HepG2 (cell line): ENCODE measurements around the gene LAG3. TPM values are rescaled to one million over a fixed set of nuclear protein-coding genes. Genes with fewer than 3 reads are reported as not detected.

ENCODE experiments used
- ZFP41 ChIP-seq: sonication (generic); formaldehyde crosslinking; IDR thresholded peaks from 2 replicates; pipeline ENCODE4 v1.4.0; 2020; ENCODE audit warnings: mild to moderate bottlenecking, missing genetic modification reagents, borderline replicate concordance
- ZNF75D ChIP-seq: sonication (generic); formaldehyde crosslinking; IDR thresholded peaks from 2 replicates; pipeline ENCODE4 v1.8.1; 2023; ENCODE audit warnings: missing genetic modification reagents, mild to moderate bottlenecking, borderline replicate concordance
- polyA plus RNA-seq, 8 experiments: library from polyadenylated mRNA; depleted of rRNA in 3 of 8; stranded (reverse) in 7 of 8; unstranded in 1 of 8; fragments of >200 nt; fragmentation: Illumina TruSeq in 4 of 8; extraction: Trizol in 4 of 8; gene quantifications; 2 replicates each; pipeline versions ENCODE4 v1.2.1 to v1.2.3, GENCODE V29; 2011 to 2016; ENCODE audit warnings: low read depth in 4 of 8, missing spikeins in 1 of 8, mixed read lengths in 1 of 8; ENCODE audit not compliant: insufficient read depth in 1 of 8
- total RNA-seq, 5 experiments: library from RNA; depleted of rRNA; stranded (reverse); fragments of >200 nt; fragmentation: Illumina TruSeq; extraction: Trizol; gene quantifications; 2 replicates each; pipeline ENCODE4 v1.2.3, GENCODE V29; 2016; ENCODE audit warnings: low read depth in 1 of 5
- TF ChIP-seq, protein P1 (sequence below), 2 experiments: fragments of 450-650 bp in 1 of 2; sonication (generic) in 1 of 2; formaldehyde crosslinking in 1 of 2; IDR thresholded peaks; 2 replicates each; pipeline versions ENCODE4 v1.6.1 to v1.8.0; 2016 to 2022; ENCODE audit warnings: antibody characterized with exemption in 1 of 2, mild to moderate bottlenecking in 1 of 2, missing genetic modification reagents in 1 of 2
- TF ChIP-seq, protein P2 (sequence below): sonication (generic); formaldehyde crosslinking; IDR thresholded peaks from 2 replicates; pipeline ENCODE4 v1.5.1; 2020; ENCODE audit warnings: missing genetic modification reagents, mild to moderate bottlenecking, borderline replicate concordance
- TF ChIP-seq, protein P3 (sequence below): sonication (generic); formaldehyde crosslinking; IDR thresholded peaks from 2 replicates; pipeline ENCODE4 v1.4.0; 2020; ENCODE audit warnings: missing genetic modification reagents
- TF ChIP-seq, protein P4 (sequence below): sonication (generic); formaldehyde crosslinking; IDR thresholded peaks from 2 replicates; pipeline ENCODE4 v1.4.0; 2020; ENCODE audit warnings: low read depth, mild to moderate bottlenecking, missing genetic modification reagents

LAG3 gene
- total and polyA plus RNA-seq, 2 of the 13 experiments (the other 11 are each of a cell fraction or from before 2014, with no cell fraction given), result 0.11 to 0.26 TPM

DNA sequence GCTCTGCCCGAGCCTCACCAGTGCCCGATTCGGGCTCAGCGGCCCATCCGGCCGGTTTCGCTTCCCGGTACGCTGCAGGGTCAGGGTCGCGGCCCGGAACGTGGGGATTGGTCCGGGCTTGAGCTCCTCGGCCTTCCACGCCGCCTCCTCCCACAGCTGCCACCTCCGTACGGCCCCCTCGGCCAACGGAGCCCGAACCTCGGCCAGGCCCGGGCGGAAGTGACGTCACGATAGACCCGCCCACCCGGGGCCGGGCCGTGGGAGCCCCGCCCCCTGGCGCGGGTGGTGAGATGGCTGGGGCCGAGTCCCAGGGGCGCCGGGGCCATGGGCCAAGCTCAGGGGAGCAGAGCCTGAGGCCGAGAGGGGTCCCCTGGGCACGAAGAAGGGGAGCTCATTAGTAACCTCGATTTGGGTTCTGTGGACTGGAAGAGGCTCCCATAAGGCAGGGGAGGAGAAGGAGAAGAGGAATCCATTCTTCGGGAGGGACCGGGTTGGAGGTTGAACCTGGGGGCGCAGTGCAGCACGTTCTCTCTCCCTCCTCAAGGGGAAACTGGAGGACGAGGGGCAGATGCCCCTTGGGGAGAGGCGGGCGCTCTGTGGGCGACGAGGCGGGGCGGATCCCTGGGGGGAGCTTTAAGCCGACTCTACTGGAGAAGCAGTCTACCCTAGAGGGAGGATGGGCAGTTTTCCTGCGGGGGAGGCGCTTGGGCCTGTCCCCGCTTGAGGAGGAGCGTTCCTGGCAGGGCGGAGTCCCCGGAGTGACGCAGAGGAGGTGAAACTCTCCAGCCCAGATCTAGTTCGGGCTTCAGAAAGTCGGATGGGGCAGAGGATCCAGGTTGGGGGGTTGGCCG lies 19.2 kb upstream of the LAG3 start, which contains the start of gene MLF2 (continued):
- TF ChIP-seq, protein P1, sequence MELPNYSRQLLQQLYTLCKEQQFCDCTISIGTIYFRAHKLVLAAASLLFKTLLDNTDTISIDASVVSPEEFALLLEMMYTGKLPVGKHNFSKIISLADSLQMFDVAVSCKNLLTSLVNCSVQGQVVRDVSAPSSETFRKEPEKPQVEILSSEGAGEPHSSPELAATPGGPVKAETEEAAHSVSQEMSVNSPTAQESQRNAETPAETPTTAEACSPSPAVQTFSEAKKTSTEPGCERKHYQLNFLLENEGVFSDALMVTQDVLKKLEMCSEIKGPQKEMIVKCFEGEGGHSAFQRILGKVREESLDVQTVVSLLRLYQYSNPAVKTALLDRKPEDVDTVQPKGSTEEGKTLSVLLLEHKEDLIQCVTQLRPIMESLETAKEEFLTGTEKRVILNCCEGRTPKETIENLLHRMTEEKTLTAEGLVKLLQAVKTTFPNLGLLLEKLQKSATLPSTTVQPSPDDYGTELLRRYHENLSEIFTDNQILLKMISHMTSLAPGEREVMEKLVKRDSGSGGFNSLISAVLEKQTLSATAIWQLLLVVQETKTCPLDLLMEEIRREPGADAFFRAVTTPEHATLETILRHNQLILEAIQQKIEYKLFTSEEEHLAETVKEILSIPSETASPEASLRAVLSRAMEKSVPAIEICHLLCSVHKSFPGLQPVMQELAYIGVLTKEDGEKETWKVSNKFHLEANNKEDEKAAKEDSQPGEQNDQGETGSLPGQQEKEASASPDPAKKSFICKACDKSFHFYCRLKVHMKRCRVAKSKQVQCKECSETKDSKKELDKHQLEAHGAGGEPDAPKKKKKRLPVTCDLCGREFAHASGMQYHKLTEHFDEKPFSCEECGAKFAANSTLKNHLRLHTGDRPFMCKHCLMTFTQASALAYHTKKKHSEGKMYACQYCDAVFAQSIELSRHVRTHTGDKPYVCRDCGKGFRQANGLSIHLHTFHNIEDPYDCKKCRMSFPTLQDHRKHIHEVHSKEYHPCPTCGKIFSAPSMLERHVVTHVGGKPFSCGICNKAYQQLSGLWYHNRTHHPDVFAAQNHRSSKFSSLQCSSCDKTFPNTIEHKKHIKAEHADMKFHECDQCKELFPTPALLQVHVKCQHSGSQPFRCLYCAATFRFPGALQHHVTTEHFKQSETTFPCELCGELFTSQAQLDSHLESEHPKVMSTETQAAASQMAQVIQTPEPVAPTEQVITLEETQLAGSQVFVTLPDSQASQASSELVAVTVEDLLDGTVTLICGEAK (IDR thresholded peaks at IDR 0.05), result no peak
- TF ChIP-seq, protein P1 (CRISPR knock-in tag; IDR thresholded peaks at IDR 0.05), result peak; percentile 66
- TF ChIP-seq ZNF75D (CRISPR knock-in tag) (peak; percentile 84; the same call in 1 of the 2 replicates), ZFP41 (CRISPR knock-in tag) (peak; percentile 78; the same call in 1 of the 2 replicates)
- TF ChIP-seq, protein P2, sequence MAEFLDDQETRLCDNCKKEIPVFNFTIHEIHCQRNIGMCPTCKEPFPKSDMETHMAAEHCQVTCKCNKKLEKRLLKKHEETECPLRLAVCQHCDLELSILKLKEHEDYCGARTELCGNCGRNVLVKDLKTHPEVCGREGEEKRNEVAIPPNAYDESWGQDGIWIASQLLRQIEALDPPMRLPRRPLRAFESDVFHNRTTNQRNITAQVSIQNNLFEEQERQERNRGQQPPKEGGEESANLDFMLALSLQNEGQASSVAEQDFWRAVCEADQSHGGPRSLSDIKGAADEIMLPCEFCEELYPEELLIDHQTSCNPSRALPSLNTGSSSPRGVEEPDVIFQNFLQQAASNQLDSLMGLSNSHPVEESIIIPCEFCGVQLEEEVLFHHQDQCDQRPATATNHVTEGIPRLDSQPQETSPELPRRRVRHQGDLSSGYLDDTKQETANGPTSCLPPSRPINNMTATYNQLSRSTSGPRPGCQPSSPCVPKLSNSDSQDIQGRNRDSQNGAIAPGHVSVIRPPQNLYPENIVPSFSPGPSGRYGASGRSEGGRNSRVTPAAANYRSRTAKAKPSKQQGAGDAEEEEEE (CRISPR knock-in tag), result no peak
- TF ChIP-seq, protein P3, sequence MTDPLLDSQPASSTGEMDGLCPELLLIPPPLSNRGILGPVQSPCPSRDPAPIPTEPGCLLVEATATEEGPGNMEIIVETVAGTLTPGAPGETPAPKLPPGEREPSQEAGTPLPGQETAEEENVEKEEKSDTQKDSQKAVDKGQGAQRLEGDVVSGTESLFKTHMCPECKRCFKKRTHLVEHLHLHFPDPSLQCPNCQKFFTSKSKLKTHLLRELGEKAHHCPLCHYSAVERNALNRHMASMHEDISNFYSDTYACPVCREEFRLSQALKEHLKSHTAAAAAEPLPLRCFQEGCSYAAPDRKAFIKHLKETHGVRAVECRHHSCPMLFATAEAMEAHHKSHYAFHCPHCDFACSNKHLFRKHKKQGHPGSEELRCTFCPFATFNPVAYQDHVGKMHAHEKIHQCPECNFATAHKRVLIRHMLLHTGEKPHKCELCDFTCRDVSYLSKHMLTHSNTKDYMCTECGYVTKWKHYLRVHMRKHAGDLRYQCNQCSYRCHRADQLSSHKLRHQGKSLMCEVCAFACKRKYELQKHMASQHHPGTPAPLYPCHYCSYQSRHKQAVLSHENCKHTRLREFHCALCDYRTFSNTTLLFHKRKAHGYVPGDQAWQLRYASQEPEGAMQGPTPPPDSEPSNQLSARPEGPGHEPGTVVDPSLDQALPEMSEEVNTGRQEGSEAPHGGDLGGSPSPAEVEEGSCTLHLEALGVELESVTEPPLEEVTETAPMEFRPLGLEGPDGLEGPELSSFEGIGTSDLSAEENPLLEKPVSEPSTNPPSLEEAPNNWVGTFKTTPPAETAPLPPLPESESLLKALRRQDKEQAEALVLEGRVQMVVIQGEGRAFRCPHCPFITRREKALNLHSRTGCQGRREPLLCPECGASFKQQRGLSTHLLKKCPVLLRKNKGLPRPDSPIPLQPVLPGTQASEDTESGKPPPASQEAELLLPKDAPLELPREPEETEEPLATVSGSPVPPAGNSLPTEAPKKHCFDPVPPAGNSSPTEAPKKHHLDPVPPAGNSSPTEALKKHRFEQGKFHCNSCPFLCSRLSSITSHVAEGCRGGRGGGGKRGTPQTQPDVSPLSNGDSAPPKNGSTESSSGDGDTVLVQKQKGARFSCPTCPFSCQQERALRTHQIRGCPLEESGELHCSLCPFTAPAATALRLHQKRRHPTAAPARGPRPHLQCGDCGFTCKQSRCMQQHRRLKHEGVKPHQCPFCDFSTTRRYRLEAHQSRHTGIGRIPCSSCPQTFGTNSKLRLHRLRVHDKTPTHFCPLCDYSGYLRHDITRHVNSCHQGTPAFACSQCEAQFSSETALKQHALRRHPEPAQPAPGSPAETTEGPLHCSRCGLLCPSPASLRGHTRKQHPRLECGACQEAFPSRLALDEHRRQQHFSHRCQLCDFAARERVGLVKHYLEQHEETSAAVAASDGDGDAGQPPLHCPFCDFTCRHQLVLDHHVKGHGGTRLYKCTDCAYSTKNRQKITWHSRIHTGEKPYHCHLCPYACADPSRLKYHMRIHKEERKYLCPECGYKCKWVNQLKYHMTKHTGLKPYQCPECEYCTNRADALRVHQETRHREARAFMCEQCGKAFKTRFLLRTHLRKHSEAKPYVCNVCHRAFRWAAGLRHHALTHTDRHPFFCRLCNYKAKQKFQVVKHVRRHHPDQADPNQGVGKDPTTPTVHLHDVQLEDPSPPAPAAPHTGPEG (CRISPR knock-in tag), result no peak
- TF ChIP-seq, protein P4, sequence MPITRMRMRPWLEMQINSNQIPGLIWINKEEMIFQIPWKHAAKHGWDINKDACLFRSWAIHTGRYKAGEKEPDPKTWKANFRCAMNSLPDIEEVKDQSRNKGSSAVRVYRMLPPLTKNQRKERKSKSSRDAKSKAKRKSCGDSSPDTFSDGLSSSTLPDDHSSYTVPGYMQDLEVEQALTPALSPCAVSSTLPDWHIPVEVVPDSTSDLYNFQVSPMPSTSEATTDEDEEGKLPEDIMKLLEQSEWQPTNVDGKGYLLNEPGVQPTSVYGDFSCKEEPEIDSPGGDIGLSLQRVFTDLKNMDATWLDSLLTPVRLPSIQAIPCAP (CRISPR knock-in tag), result no peak
